Stimulated activated CD4-positive, alpha-beta T cell treated with anti-CD3 and anti-CD28 coated beads, Interleukin-15, amount 100 ng/mL, for 1 hour (primary cell): ENCODE measurements around the gene CCDC80.
"Not testable (repeated sequence)": the region's sequence is repeated elsewhere in the genome, so short reads cannot be mapped to it uniquely, and the experiment has no call there.

Experiments used
- DNase-seq, 2 donors: peaks; one replicate each; pipeline ENCODE4 v3.0.0-alpha.2; 2020; ENCODE audit warnings: low read depth in 1 of 2, low spot score in 1 of 2

Gene CCDC80

GRCh38 chr3:112597945-112598344 is 43.0 kb downstream of the CCDC80 start:
- DNase-seq = no peak

GRCh38 chr3:112594856-112595255 is 46.1 kb downstream of the CCDC80 start:
- no peak for DNase-seq

- DNase-seq = no peak
These were observed 47.7 kb downstream of the CCDC80 start for GRCh38 chr3:112593258-112593657.

- DNase-seq = no peak
These were observed 53.6 kb downstream of the CCDC80 start for GRCh38 chr3:112587336-112587735.

- no peak for DNase-seq
These were observed 55.2 kb downstream of the CCDC80 start for GRCh38 chr3:112585782-112586181.

- no peak for DNase-seq
These were observed 57.8 kb downstream of the CCDC80 start for GRCh38 chr3:112583105-112583504.

- DNase-seq = no peak
These were observed 58.6 kb downstream of the CCDC80 start for GRCh38 chr3:112582244-112582874.

GRCh38 chr3:112579697-112580096 is 61.2 kb downstream of the CCDC80 start:
- DNase-seq = no peak

GRCh38 chr3:112579232-112579631 is 61.7 kb downstream of the CCDC80 start:
- DNase-seq = no peak

- no peak for DNase-seq
These were observed 68.2 kb downstream of the CCDC80 start for GRCh38 chr3:112572701-112573100.

GRCh38 chr3:112569265-112569664 is 71.7 kb downstream of the CCDC80 start:
- no peak for DNase-seq

- no peak for DNase-seq
These were observed 72.3 kb downstream of the CCDC80 start for GRCh38 chr3:112568642-112569041.

GRCh38 chr3:112564940-112565305 is 76.0 kb downstream of the CCDC80 start:
- DNase-seq = no peak

GRCh38 chr3:112564247-112564939 is 76.5 kb downstream of the CCDC80 start:
- DNase-seq = not testable (repeated sequence)

- DNase-seq = peak; percentile 97 to 98
These were observed 79.0 kb downstream of the CCDC80 start, which contains the start of the genes ATG3 and SLC35A5 for GRCh38 chr3:112561734-112562529. TSS of gene ATG3 (minus strand) at chr3:112561962. CDS start at chr3:112561528, 434 bp downstream. TSS of gene SLC35A5 (plus strand) at chr3:112562045. CDS start at chr3:112563404, 1,359 bp downstream.

GRCh38 chr3:112561484-112561733 is 79.5 kb downstream of the CCDC80 start:
- peak in 1 of 2 donors; percentile 69 for DNase-seq

GRCh38 chr3:112560721-112561483 is 80.0 kb downstream of the CCDC80 start:
- DNase-seq = peak in 1 of 2 donors; percentile 40

- no peak for DNase-seq
These were observed 80.6 kb downstream of the CCDC80 start for GRCh38 chr3:112560307-112560706.

- DNase-seq = no peak
These were observed 83.0 kb downstream of the CCDC80 start for GRCh38 chr3:112557976-112558375.

- DNase-seq = no peak
These were observed 85.3 kb downstream of the CCDC80 start for GRCh38 chr3:112555535-112556170.

- DNase-seq = no peak
These were observed 90.1 kb downstream of the CCDC80 start for GRCh38 chr3:112550859-112551258.
